ENCODE results near the gene LRRC23.
"Not testable (repeated sequence)": the region's sequence is repeated elsewhere in the genome, so short reads cannot be mapped to it uniquely, and the experiment has no call there.

Gene LRRC23

DNA sequence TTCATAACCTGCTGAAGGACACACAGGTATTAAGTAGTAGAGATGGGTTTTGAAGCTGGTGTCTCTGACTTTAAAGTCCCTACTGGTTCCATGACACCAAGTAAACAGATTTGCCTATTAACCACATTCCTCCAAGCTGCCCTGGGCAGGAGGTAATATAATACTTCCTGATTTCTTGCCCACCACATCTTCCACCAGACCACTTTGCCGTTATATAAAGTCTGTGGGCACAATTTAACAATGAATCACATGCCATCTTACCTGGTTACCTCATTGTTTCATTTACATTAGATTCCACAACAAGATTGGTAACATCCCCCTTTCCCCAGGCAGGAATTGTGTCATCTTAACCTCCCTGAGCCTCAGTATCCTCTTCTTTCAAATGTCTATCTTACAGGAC lies 900 bp upstream of the LRRC23 start:
- no peak for DNase-seq

GRCh38 chr12:6905414-6906040 lies 905 bp downstream of the LRRC23 start:
- no peak for DNase-seq

DNA sequence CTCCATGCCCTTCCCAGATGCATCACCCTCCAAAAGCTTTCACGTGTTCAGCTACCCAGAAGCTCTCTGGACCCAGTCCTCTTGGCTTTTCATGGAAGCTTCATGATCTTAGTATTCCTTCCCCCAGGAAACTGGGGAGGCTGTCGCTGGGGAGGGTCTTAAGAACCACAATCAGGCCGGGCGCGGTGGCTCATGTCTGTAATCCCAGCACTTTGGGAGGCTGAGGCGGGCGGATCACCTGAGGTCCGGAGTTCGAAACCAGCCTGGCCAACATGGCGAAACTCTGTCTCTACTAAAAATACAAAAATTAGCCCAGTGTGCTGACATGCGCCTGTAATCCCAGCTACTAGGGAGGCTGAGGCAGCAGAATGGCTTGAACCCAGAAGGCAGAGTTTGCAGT lies 3.5 kb downstream of the LRRC23 start:
- DNase-seq, result not testable (repeated sequence)

- DNase-seq, result no peak
These were observed 5.0 kb downstream of the LRRC23 start for GRCh38 chr12:6909421-6910145.

DNA sequence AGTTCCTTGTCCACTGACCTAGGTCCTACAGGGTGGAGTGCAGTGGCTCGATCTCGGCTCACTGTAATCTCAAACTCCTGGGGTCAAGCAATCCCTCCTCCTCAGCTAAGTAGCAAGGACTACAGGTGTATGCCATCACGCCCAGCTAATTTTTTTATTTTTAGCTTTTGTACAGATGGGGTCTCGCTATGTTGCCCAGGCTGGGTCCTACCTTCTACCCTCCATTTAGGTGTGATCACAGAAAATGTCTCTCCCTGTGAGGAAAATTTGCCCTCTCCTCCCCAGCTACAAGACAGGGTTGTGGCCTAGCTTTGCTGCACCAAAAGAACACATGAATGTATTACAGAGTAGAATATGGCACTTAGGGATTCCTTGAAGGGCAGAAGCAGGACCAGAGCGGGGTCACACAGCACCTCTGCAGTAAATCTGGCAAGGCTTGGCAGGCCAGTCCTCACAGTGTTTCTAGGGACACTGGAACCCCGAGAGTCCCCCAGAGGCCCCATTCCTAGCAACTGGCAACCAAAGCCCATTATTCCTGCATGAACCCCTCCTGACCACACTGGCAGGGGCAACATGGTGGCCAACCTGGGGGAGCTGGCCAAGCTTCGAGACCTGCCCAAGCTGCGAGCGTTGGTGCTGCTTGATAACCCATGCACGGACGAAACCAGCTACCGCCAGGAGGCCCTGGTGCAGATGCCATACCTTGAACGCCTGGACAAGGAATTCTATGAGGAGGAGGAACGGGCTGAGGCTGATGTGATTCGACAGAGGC lies 7.7 kb downstream of the LRRC23 start:
- DNase-seq, result no peak

DNA sequence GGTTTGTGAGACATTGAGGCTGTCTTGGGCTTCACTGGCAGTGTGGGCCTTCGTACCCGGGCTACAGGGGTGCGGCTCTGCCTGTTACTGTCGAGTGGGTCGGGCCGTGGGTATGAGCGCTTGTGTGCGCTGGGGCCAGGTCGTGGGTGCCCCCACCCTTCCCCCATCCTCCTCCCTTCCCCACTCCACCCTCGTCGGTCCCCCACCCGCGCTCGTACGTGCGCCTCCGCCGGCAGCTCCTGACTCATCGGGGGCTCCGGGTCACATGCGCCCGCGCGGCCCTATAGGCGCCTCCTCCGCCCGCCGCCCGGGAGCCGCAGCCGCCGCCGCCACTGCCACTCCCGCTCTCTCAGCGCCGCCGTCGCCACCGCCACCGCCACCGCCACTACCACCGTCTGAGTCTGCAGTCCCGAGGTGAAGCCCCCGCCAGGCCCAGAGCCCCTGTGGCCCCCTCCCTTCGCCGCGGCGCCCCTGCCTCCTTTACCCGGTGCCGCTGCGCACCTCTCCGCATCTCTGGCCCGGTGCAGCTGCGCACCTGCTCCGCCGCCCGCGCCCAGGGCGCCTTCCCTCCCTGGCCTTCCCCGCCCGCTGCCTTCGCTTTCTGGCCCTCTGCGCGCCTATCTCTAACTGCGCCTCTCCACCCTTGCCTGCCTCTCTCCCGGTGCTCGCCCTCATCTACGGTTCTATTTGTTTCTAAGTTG lies 9.8 kb downstream of the LRRC23 start, which contains the start of gene ENO2:
Gene ENO2 (plus strand): TSS at position 335 of the 701 bp plus-strand sequence. CDS start 1,253 bp downstream, outside the sequence.
- peak; percentile 46 for DNase-seq

DNA sequence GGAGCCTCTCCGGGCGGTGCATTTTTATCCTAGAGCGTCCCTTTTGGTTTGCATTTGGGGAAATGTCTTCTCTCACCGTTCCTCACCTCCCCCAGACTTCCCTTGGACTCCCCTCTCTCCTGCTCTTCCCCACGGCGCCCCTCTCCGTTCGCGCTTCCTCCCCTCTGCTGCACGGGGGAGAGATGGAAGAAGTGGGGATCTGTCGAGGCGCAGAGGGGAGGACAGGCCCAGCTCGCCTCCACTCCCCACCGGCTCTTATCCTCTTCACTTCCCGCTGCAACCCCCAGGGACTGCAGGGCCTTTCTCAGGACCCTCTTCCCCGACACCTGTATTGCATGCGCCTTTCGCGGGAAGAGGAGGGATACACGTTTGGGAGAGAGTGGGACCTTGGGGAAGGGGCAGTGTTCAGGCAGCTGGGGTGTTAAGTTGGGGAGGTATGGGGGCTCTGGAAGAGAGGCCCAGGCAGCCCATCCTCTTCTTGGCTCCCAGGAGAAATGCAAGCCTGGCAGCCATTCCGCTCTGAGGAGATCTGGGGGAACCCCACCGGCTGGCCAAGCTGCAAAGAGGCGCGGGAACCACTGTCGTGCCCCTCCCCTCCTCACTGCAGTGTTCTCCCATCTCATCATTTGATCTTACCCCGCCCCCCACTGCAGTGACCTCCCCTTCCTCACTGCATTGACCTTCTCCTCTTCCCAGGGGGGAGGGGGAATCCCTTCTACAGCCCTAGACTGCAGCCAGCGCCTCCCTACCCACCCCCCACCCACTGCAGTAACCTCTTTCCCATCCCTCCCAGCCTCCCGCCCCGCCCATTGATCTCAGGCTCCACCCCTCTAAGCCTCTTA lies 10.5 kb downstream of the LRRC23 start:
- DNase-seq, result no peak

- DNase-seq, result no peak
These were observed 11.2 kb downstream of the LRRC23 start for GRCh38 chr12:6915789-6916285.

- no peak for DNase-seq
These were observed 12.0 kb downstream of the LRRC23 start for GRCh38 chr12:6916426-6917200.

- DNase-seq, result no peak
These were observed 13.0 kb downstream of the LRRC23 start for GRCh38 chr12:6917491-6918231.

DNA sequence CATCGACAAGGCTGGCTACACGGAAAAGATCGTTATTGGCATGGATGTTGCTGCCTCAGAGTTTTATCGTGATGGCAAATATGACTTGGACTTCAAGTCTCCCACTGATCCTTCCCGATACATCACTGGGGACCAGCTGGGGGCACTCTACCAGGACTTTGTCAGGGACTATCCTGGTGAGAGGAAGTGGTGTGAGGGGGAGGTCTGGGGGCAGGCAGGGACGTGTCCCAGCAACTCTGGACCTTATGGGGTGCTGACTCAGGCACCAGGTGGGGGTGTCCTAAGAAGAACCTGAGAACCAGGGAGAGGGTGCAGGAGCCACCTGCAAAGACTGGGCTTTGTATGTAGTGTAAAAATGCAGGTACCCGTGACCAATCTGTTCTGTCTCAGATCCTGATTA lies 15.0 kb downstream of the LRRC23 start:
- DNase-seq, result no peak

DNA sequence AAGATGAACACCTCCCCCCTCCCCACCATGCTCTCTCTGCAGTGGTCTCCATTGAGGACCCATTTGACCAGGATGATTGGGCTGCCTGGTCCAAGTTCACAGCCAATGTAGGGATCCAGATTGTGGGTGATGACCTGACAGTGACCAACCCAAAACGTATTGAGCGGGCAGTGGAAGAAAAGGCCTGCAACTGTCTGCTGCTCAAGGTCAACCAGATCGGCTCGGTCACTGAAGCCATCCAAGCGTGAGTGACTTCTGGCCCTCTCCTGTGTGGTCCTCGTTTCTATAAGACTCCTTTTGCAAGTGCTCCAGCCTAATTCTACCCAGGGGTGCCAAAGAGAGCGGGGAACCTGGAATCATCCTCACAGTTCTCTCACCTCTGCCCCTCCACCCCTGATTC lies 16.9 kb downstream of the LRRC23 start:
- no peak for DNase-seq

- DNase-seq, result no peak
These were observed 17.6 kb downstream of the LRRC23 start for GRCh38 chr12:6921996-6922946.

GRCh38 chr12:6923003-6923732 lies 18.5 kb downstream of the LRRC23 start:
- DNase-seq, result no peak

DNA sequence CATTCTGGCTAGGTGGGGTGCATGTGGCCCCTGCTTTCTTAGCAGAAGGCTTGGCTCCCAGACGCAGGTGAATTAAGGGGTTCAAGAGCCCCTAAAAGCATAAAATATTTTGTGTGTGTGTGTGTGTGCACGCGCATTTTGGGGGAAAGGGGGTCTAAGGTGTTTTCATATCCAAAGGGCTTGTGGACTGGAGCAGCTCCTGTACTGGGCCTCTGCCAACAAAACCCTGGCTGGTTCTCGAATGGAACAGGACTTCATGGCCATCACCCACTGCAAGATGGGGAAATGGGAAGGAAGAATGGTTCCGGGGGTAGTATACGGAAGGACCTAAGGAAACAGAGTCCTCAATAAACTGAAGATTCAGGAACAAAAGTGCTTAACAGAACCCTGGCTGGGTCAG lies 19.2 kb downstream of the LRRC23 start:
- no peak for DNase-seq

DNA sequence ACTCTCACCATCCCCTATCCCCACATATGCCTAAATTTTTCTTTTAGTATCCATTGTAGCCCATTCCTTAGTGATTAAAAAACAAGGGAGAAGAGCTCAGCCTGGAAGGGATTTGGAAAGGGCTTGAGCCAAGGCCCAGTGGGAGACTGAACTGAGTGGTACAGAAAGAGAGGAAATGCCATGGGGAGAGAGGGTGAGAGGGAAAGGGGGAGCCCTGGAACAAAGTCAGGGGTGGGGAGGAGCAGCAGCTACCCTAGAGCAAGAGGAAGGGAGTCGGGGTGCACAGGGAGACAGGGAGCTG lies 20.6 kb downstream of the LRRC23 start:
- no peak for DNase-seq

- no peak for DNase-seq
These were observed 21.1 kb downstream of the LRRC23 start for GRCh38 chr12:6925540-6926279.
